B cell (primary cell): ENCODE data around the gene PNPLA2. TPM values are rescaled to one million over a fixed set of nuclear protein-coding genes. Genes with fewer than 3 reads are reported as not detected.
A peak's percentile ranks its signal among the peaks of the same experiment; 100 is the strongest.

Experiments used
- ATAC-seq: fragments of 200-7000 bp; cut with Tn5 transposase; one replicate; pipeline ENCODE4 v1.10.0; 2021; ENCODE audit warnings: low read depth, mild to moderate bottlenecking, moderate number of reproducible peaks, moderate library complexity
- CTCF ChIA-PET: fragments of 350-600 bp; sonication (Branson Sonifier 250); formaldehyde crosslinking; loops from one replicate; lab custom pipeline; 2021; ENCODE audit warnings: antibody characterized with exemption, inconsistent platforms; lab: Charles Lee
- POLR2A ChIA-PET: fragments of 350-600 bp; sonication (Branson Sonifier 250); formaldehyde crosslinking; loops from one replicate; lab custom pipeline; 2021; ENCODE audit warnings: antibody characterized with exemption; lab: Charles Lee
- DNase-seq: peaks from one replicate; pipeline ENCODE4 v3.0.0; 2013
- H2AFZ ChIP-seq: 2 replicates; pipeline ENCODE4 v1.6.1; 2012; ENCODE audit warnings: mild to moderate bottlenecking, low read depth, low read length; ENCODE audit not compliant: insufficient read depth, poor library complexity, severe bottlenecking
- H3K27ac ChIP-seq, 2 donors: 1 replicate in 1 of 2; 2 replicates in 1 of 2; pipeline ENCODE4 v1.5.1; 2012 to 2013; ENCODE audit warnings: low read length in 2 of 2, mild to moderate bottlenecking in 2 of 2, moderate library complexity in 1 of 2
- H3K27me3 ChIP-seq, 4 experiments: fragments of 200-600 bp in 1 of 4; sonication (generic) in 1 of 4; replicated peaks in 1 of 4; 1 replicate in 2 of 4; 2 replicates in 2 of 4; pipeline versions ENCODE4 v1.6.1 to v1.7.0; 2013 to 2016; ENCODE audit warnings: low read length in 3 of 4, mild to moderate bottlenecking in 2 of 4, mixed read lengths in 1 of 4, moderate library complexity in 1 of 4; ENCODE audit not compliant: insufficient read depth in 4 of 4, control insufficient read depth in 3 of 4; ENCODE audit errors: control extremely low read depth in 1 of 4
- H3K36me3 ChIP-seq, 2 experiments: replicated peaks in 1 of 2; 1 replicate in 1 of 2; 2 replicates in 1 of 2; pipeline versions ENCODE4 v1.6.1 to v1.7.1; 2013; ENCODE audit warnings: low read length in 1 of 2; ENCODE audit not compliant: insufficient read depth in 2 of 2, control insufficient read depth in 1 of 2; ENCODE audit errors: control extremely low read depth in 1 of 2, extremely low read depth in 1 of 2
- H3K4me1 ChIP-seq, 2 donors: fragments of 200-600 bp in 1 of 2; sonication (generic) in 1 of 2; 1 replicate in 1 of 2; 2 replicates in 1 of 2; pipeline versions ENCODE4 v1.5.1 to v1.6.1; 2013 to 2017; ENCODE audit warnings: low read length in 2 of 2; ENCODE audit not compliant: control insufficient read depth in 2 of 2, insufficient read depth in 2 of 2
- H3K4me2 ChIP-seq: replicated peaks from 2 replicates; pipeline ENCODE3; 2012; ENCODE audit warnings: mild to moderate bottlenecking, low read depth, low read length; ENCODE audit not compliant: poor library complexity, severe bottlenecking
- H3K4me3 ChIP-seq, 5 experiments: fragments of 200-600 bp in 1 of 5; sonication (generic) in 1 of 5; 1 replicate in 3 of 5; 2 replicates in 2 of 5; pipeline versions ENCODE4 v1.5.1 to v1.7.0; 2011 to 2016; ENCODE audit warnings: low read length in 4 of 5, mild to moderate bottlenecking in 4 of 5, low read depth in 2 of 5, control low read depth in 1 of 5, moderate library complexity in 1 of 5; ENCODE audit not compliant: insufficient read depth in 1 of 5; ENCODE audit errors: control extremely low read depth in 1 of 5, extremely low read depth in 1 of 5
- H3K79me2 ChIP-seq: fragments of 200-600 bp; sonication (generic); one replicate; pipeline ENCODE4 v1.6.0; 2016; ENCODE audit warnings: low read length; ENCODE audit not compliant: control insufficient read depth, insufficient read depth
- H3K9ac ChIP-seq: fragments of 200-600 bp; sonication (generic); 2 replicates; pipeline ENCODE4 v1.6.1; 2017; ENCODE audit warnings: mild to moderate bottlenecking, low read length, moderate library complexity
- H3K9me3 ChIP-seq, 3 donors: one replicate each; pipeline versions ENCODE4 v1.6.1 to v1.7.1; 2013; ENCODE audit warnings: low read length in 2 of 3; ENCODE audit not compliant: control insufficient read depth in 2 of 3, insufficient read depth in 1 of 3; ENCODE audit errors: control extremely low read depth in 1 of 3
- H4K20me1 ChIP-seq: 2 replicates; pipeline ENCODE4 v1.6.0; 2012; ENCODE audit warnings: mild to moderate bottlenecking, low read length; ENCODE audit not compliant: insufficient read depth, control insufficient read depth, poor library complexity, severe bottlenecking
- H3K27ac Mint-ChIP-seq: one replicate; pipeline ENCODE4 v1.8.0; 2021; ENCODE audit warnings: mixed read lengths
- H3K27me3 Mint-ChIP-seq: one replicate; pipeline ENCODE4 v1.8.0; 2021; ENCODE audit warnings: mixed read lengths
- H3K4me1 Mint-ChIP-seq: one replicate; pipeline ENCODE4 v1.8.0; 2021; ENCODE audit warnings: mixed read lengths
- H3K4me3 Mint-ChIP-seq: one replicate; pipeline ENCODE4 v1.8.0; 2021; ENCODE audit warnings: mixed read lengths
- H3K9me3 Mint-ChIP-seq: one replicate; pipeline ENCODE4 v1.8.0; 2022; ENCODE audit warnings: mixed read lengths; ENCODE audit not compliant: insufficient read depth
- EZH2 ChIP-seq: IDR thresholded peaks from 2 replicates; pipeline ENCODE4 v1.6.1; 2012; ENCODE audit warnings: borderline replicate concordance, low read depth, mild to moderate bottlenecking, moderate library complexity, low read length; ENCODE audit not compliant: insufficient read depth, poor library complexity, severe bottlenecking
- WGBS: methylation state at CpG from one replicate; pipeline ENCODE4 v1.1.5; 2013; ENCODE audit warnings: missing lambda C conversion rate; ENCODE audit not compliant: insufficient coverage; 5-methylcytosine and 5-hydroxymethylcytosine counted together
- intact Hi-C: fragments of 100-400 bp; cut with micrococcal nuclease; formaldehyde crosslinking; loops from one replicate; pipeline ENCODE4 v1.10.0; 2022
- polyA plus RNA-seq: library from polyadenylated mRNA; depleted of rRNA; stranded (reverse); fragments of >200 nt; gene quantifications from 2 replicates; pipeline ENCODE4 v1.2.3, GENCODE V29; 2012
- total RNA-seq, 2 donors: library from RNA; stranded (reverse); fragments of 120-200 nt in 1 of 2; gene quantifications; 1 replicate in 1 of 2; 2 replicates in 1 of 2; pipeline versions ENCODE4 v1.2.3 to v1.2.4, GENCODE V29; 2013 to 2022
- TF ChIP-seq, protein P1 (sequence below): fragments of 200-600 bp; IDR thresholded peaks from one replicate; pipeline ENCODE4 v1.8.0; 2022; ENCODE audit warnings: antibody characterized with exemption, mild to moderate bottlenecking

PNPLA2 gene
- total and polyA plus RNA-seq, 2 donors (not counting 1 experiment from before 2014, with no cell fraction given) = 208 to 276 TPM

DNA sequence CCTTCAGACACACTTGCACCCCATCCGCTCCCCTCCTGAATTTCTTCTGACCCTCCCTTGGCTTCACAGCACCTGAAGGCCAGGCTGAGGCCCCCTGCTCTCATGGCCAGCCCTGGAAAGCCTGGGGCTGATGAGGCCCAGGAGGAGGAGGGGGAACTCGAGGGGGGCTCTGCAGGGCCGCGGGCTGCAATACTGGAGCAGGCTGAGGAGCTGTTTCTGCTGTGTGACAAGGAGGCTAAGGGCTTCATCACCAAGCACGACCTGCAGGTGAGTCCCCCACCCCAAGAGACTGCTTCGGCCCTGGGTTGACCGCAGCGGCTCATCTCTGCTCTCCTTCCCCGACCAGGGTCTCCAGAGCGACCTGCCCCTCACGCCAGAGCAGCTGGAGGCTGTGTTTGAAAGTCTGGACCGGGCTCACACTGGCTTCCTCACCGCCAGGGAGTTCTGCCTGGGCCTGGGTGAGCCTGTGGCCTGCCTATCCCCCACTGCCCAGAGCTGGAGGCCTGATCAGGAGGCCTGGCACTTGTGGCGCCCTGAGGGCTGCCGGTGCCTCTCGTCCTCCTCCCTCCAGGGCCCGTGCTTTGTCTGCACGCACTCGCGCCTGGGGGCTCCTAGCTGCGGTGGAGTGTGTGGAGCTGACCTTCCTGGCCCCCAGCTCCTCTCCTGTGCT, 9.9 kb downstream of the PNPLA2 start:
- peaks cover 66% of the 10 kb centered on the region in 2 donors for H3K4me1 ChIP-seq
- no peak overlapping the region for H3K27ac ChIP-seq
- no peak for TF ChIP-seq EZH2
- TF ChIP-seq, protein P1, sequence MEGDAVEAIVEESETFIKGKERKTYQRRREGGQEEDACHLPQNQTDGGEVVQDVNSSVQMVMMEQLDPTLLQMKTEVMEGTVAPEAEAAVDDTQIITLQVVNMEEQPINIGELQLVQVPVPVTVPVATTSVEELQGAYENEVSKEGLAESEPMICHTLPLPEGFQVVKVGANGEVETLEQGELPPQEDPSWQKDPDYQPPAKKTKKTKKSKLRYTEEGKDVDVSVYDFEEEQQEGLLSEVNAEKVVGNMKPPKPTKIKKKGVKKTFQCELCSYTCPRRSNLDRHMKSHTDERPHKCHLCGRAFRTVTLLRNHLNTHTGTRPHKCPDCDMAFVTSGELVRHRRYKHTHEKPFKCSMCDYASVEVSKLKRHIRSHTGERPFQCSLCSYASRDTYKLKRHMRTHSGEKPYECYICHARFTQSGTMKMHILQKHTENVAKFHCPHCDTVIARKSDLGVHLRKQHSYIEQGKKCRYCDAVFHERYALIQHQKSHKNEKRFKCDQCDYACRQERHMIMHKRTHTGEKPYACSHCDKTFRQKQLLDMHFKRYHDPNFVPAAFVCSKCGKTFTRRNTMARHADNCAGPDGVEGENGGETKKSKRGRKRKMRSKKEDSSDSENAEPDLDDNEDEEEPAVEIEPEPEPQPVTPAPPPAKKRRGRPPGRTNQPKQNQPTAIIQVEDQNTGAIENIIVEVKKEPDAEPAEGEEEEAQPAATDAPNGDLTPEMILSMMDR = no peak
- no peak overlapping the region for H3K9ac ChIP-seq
- H3K27me3 Mint-ChIP-seq = peaks cover 7% of the 10 kb centered on the region
- ATAC-seq = no peak
- DNase-seq = peak; percentile 37
- peaks cover 0 to 50% (median 18%) of the 10 kb centered on the region in 4 experiments for H3K27me3 ChIP-seq
- CTCF ChIA-PET = interaction anchor here (0.7 to 1.4 kb wide), 3 partner anchors 14 to 23 kb away, joined by 3 to 4 read pairs (median 3); partner anchors contain the start of gene TSPAN4
- no peaks in the 10 kb centered on the region for H3K9me3 Mint-ChIP-seq
- H3K27ac Mint-ChIP-seq = no peak overlapping the region
- POLR2A ChIA-PET = interaction anchor here (0.6 to 6.4 kb wide), 3 partner anchors 9 to 164 kb away, joined by 4 to 57 read pairs (median 17); partner anchors contain the start of genes PNPLA2, POLR2L and TSPAN4
- peaks cover 68% of the 10 kb centered on the region for H4K20me1 ChIP-seq
- H3K79me2 ChIP-seq = no peaks in the 10 kb centered on the region
- peak overlapping the region in 2 of 5 experiments; percentile 43 to 53 for H3K4me3 ChIP-seq
- H2AFZ ChIP-seq = no peak overlapping the region
- WGBS = 78% methylated on average over 19 of the region's 21 CpGs
- H3K4me2 ChIP-seq = peak overlapping the region; percentile 99
- intact Hi-C loops = no loop called here
- peaks cover 49% of the 10 kb centered on the region for H3K4me1 Mint-ChIP-seq
- H3K36me3 ChIP-seq = peaks cover 0 to 6% of the 10 kb centered on the region in 2 experiments
- H3K4me3 Mint-ChIP-seq = peak overlapping the region; percentile 88
- H3K9me3 ChIP-seq = peaks cover 0 to 15% (median 0%) of the 10 kb centered on the region in 3 donors
